Caco-2 (cell line): Measurements from ENCODE around the gene CFAP61. TPM values are rescaled to one million over a fixed set of nuclear protein-coding genes. Genes with fewer than 3 reads are reported as not detected.

ENCODE experiments used
- BruUV-seq: library from RNA; stranded (reverse); fragments of 400-500 nt; replicated peaks from 2 replicates; lab custom pipeline; 2021; lab: Mats Ljungman, UMichigan
- CTCF ChIA-PET: fragments of 300-600 bp; sonication (Branson Sonifier 250); formaldehyde crosslinking; loops from one replicate; lab custom pipeline; 2022; ENCODE audit warnings: antibody characterized with exemption; lab: Charles Lee
- POLR2A ChIA-PET: fragments of 300-600 bp; sonication (Branson Sonifier 250); formaldehyde crosslinking; loops from one replicate; lab custom pipeline; 2022; ENCODE audit warnings: antibody characterized with exemption; lab: Charles Lee
- DNase-seq, 2 experiments: peaks; one replicate each; pipeline versions ENCODE4 v3.0.0 to v3.0.0-alpha.2; 2020 to 2022
- H3K27me3 ChIP-seq: replicated peaks from 2 replicates; pipeline ENCODE4 v1.6.0; 2011; ENCODE audit warnings: low read length; ENCODE audit not compliant: control insufficient read depth, insufficient read depth
- H3K36me3 ChIP-seq: 2 replicates; pipeline ENCODE4 v1.5.1; 2011; ENCODE audit warnings: low read length; ENCODE audit not compliant: control insufficient read depth, insufficient read depth
- H3K4me1 ChIP-seq: fragments of 250-450 bp; sonication (Bioruptor Pico); 2 replicates; pipeline ENCODE4 v1.5.1; 2020; ENCODE audit warnings: mild to moderate bottlenecking
- H3K4me3 ChIP-seq: 2 replicates; pipeline ENCODE4 v1.5.1; 2011; ENCODE audit warnings: low read depth, mild to moderate bottlenecking, control low read depth, low read length
- H3K9me3 ChIP-seq: fragments of 250-450 bp; sonication (Bioruptor Pico); 2 replicates; pipeline ENCODE4 v1.5.1; 2020; ENCODE audit warnings: mild to moderate bottlenecking, moderate library complexity
- H3K27ac Mint-ChIP-seq: one replicate; pipeline ENCODE4 v1.8.0; 2022; ENCODE audit warnings: mixed read lengths; ENCODE audit not compliant: unreplicated experiment
- H3K27me3 Mint-ChIP-seq: one replicate; pipeline ENCODE4 v1.8.0; 2022; ENCODE audit warnings: mixed read lengths; ENCODE audit not compliant: insufficient read depth, unreplicated experiment
- H3K36me3 Mint-ChIP-seq: one replicate; pipeline ENCODE4 v1.8.0; 2022; ENCODE audit warnings: mild to moderate bottlenecking, mixed read lengths; ENCODE audit not compliant: insufficient read depth, unreplicated experiment
- H3K4me1 Mint-ChIP-seq: one replicate; pipeline ENCODE4 v1.8.0; 2022; ENCODE audit warnings: low read depth, mixed read lengths; ENCODE audit not compliant: unreplicated experiment
- H3K4me3 Mint-ChIP-seq: one replicate; pipeline ENCODE4 v1.8.0; 2022; ENCODE audit warnings: mild to moderate bottlenecking, moderate library complexity, mixed read lengths; ENCODE audit not compliant: unreplicated experiment
- H3K9me3 Mint-ChIP-seq: one replicate; pipeline ENCODE4 v1.8.0; 2022; ENCODE audit warnings: mixed read lengths; ENCODE audit not compliant: unreplicated experiment
- intact Hi-C: fragments of 100-400 bp; cut with micrococcal nuclease; formaldehyde crosslinking; loops from one replicate; pipeline ENCODE4 v1.10.0; 2022; ENCODE audit not compliant: unreplicated experiment
- total RNA-seq: library from RNA; stranded (reverse); gene quantifications from 2 replicates; pipeline ENCODE4 v1.2.3, GENCODE V29; 2022
- TF ChIP-seq, protein P1 (sequence below), 2 experiments: fragments of 200-600 bp in 1 of 2; IDR thresholded peaks; 1 replicate in 1 of 2; 2 replicates in 1 of 2; pipeline versions ENCODE4 v1.5.1 to v1.8.0; 2011 to 2022; ENCODE audit warnings: antibody characterized with exemption in 1 of 2, control low read depth in 1 of 2, inconsistent platforms in 1 of 2, low read depth in 1 of 2, low read length in 1 of 2, mild to moderate bottlenecking in 1 of 2, moderate library complexity in 1 of 2; ENCODE audit not compliant: insufficient read depth in 1 of 2, severe bottlenecking in 1 of 2, unreplicated experiment in 1 of 2

CFAP61 gene
- total RNA-seq, 1 experiment from 2014 or later: not detected

GRCh38 chr20:20321917-20322316, 269.6 kb downstream of the CFAP61 start:
- DNase-seq: no peak
- H3K9me3 Mint-ChIP-seq: no peaks in the 10 kb centered on the region
- BruUV-seq: no TSS peak
- no peaks in the 10 kb centered on the region for H3K36me3 ChIP-seq
- TF ChIP-seq, protein P1, sequence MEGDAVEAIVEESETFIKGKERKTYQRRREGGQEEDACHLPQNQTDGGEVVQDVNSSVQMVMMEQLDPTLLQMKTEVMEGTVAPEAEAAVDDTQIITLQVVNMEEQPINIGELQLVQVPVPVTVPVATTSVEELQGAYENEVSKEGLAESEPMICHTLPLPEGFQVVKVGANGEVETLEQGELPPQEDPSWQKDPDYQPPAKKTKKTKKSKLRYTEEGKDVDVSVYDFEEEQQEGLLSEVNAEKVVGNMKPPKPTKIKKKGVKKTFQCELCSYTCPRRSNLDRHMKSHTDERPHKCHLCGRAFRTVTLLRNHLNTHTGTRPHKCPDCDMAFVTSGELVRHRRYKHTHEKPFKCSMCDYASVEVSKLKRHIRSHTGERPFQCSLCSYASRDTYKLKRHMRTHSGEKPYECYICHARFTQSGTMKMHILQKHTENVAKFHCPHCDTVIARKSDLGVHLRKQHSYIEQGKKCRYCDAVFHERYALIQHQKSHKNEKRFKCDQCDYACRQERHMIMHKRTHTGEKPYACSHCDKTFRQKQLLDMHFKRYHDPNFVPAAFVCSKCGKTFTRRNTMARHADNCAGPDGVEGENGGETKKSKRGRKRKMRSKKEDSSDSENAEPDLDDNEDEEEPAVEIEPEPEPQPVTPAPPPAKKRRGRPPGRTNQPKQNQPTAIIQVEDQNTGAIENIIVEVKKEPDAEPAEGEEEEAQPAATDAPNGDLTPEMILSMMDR (IDR thresholded peaks at IDR 0.05; ENCODE audit: insufficient read depth in 1 of 2, low read depth in 1 of 2, low read length in 1 of 2, severe bottlenecking in 1 of 2, unreplicated experiment in 1 of 2): no peak
- no peak overlapping the region for H3K27ac Mint-ChIP-seq
- peaks cover 2% of the 10 kb centered on the region for H3K27me3 Mint-ChIP-seq
- no peaks in the 10 kb centered on the region for H3K27me3 ChIP-seq
- no peaks in the 10 kb centered on the region for H3K4me1 Mint-ChIP-seq
- ChIA-PET CTCF (no interaction called here), POLR2A (no interaction called here)
- H3K36me3 Mint-ChIP-seq: no peaks in the 10 kb centered on the region
- intact Hi-C loops: no loop called here
- no peaks in the 10 kb centered on the region for H3K9me3 ChIP-seq
- no peak overlapping the region for H3K4me3 Mint-ChIP-seq
- no peaks in the 10 kb centered on the region for H3K4me1 ChIP-seq
- no peak overlapping the region for H3K4me3 ChIP-seq

DNA sequence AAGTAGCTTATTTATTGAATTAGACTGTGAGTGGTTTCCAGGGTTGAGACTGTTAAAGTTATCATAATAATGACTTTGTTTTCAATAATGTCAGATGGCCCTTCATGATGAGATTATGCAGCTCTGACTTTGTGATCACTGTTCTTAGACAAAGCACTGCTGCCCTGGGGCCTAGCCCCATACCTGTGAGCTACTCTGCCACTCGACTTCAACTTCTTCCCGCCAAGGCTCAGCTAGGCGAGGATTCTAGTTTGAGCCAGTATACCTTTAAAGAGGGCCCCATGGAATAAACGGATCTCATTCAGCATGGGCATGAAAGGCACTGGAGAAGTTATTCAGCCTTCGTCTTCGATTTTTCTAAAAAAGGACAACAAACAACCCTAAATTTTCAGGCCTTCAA, 270.6 kb downstream of the CFAP61 start:
- no TSS peak for BruUV-seq
- Mint-ChIP-seq H3K4me1 (no peaks in the 10 kb centered on the region), H3K27me3 (peaks cover 7% of the 10 kb centered on the region), H3K27ac (no peak overlapping the region), H3K36me3 (no peaks in the 10 kb centered on the region), H3K4me3 (no peak overlapping the region), H3K9me3 (no peaks in the 10 kb centered on the region)
- Histone ChIP-seq H3K4me3 (no peak overlapping the region), H3K9me3 (no peaks in the 10 kb centered on the region), H3K27me3 (no peaks in the 10 kb centered on the region), H3K4me1 (no peaks in the 10 kb centered on the region), H3K36me3 (no peaks in the 10 kb centered on the region)
- intact Hi-C loops: no loop called here
- ChIA-PET CTCF (no interaction called here), POLR2A (no interaction called here)
- TF ChIP-seq, protein P1 (IDR thresholded peaks at IDR 0.05; ENCODE audit: insufficient read depth in 1 of 2, low read depth in 1 of 2, low read length in 1 of 2, severe bottlenecking in 1 of 2, unreplicated experiment in 1 of 2): no peak
- DNase-seq: no peak

- CTCF ChIA-PET: no interaction called here
These were observed 275.4 kb downstream of the CFAP61 start for GRCh38 chr20:20327746-20328145.

More at GRCh38 chr20:20327746-20328145, 275.4 kb downstream of the CFAP61 start:
- Mint-ChIP-seq H3K9me3 (no peaks in the 10 kb centered on the region), H3K27me3 (peaks cover 24% of the 10 kb centered on the region), H3K36me3 (no peaks in the 10 kb centered on the region), H3K4me1 (no peaks in the 10 kb centered on the region), H3K4me3 (no peak overlapping the region), H3K27ac (no peak overlapping the region)
- TF ChIP-seq, protein P1 (IDR thresholded peaks at IDR 0.05; ENCODE audit: insufficient read depth in 1 of 2, low read depth in 1 of 2, low read length in 1 of 2, severe bottlenecking in 1 of 2, unreplicated experiment in 1 of 2): no peak
- Histone ChIP-seq H3K4me3 (no peak overlapping the region), H3K27me3 (no peaks in the 10 kb centered on the region), H3K4me1 (no peaks in the 10 kb centered on the region), H3K36me3 (no peaks in the 10 kb centered on the region; the same call in 1 of the 2 replicates), H3K9me3 (no peaks in the 10 kb centered on the region)
- POLR2A ChIA-PET: no interaction called here
- DNase-seq: no peak
- no TSS peak for BruUV-seq
- intact Hi-C loops: no loop called here
